Esophagus (tissue), 2 donors: ENCODE measurements around the gene MTHFD1L. TPM values are rescaled to one million over a fixed set of nuclear protein-coding genes. Genes with fewer than 3 reads are reported as not detected.
"Not testable (repeated sequence)": the region's sequence is repeated elsewhere in the genome, so short reads cannot be mapped to it uniquely, and the experiment has no call there.

ENCODE experiments used
- H3K27ac ChIP-seq, 2 donors: one replicate each; pipeline ENCODE4 v1.5.1; 2013; ENCODE audit warnings: low read depth in 2 of 2, mild to moderate bottlenecking in 2 of 2, inconsistent platforms in 1 of 2, low read length in 1 of 2, moderate library complexity in 1 of 2
- H3K27me3 ChIP-seq, 2 donors: one replicate each; pipeline ENCODE4 v1.6.1; 2013; ENCODE audit warnings: low read length in 2 of 2, control low read depth in 1 of 2, mild to moderate bottlenecking in 1 of 2; ENCODE audit not compliant: insufficient read depth in 2 of 2, control insufficient read depth in 1 of 2
- H3K36me3 ChIP-seq, 2 donors: one replicate each; pipeline ENCODE4 v1.6.1; 2013; ENCODE audit warnings: low read length in 1 of 2; ENCODE audit not compliant: control insufficient read depth in 2 of 2, insufficient read depth in 2 of 2
- H3K4me1 ChIP-seq, 2 donors: one replicate each; pipeline ENCODE4 v1.6.1; 2013; ENCODE audit warnings: low read length in 1 of 2; ENCODE audit not compliant: control insufficient read depth in 2 of 2, insufficient read depth in 2 of 2
- H3K4me3 ChIP-seq, 2 donors: one replicate each; pipeline ENCODE4 v1.5.1; 2013; ENCODE audit warnings: low read length in 2 of 2, mild to moderate bottlenecking in 2 of 2, low read depth in 1 of 2, moderate library complexity in 1 of 2
- H3K9me3 ChIP-seq, 2 donors: one replicate each; pipeline ENCODE4 v1.6.1; 2013; ENCODE audit warnings: mild to moderate bottlenecking in 2 of 2, low read depth in 1 of 2, low read length in 1 of 2, moderate library complexity in 1 of 2; ENCODE audit not compliant: control insufficient read depth in 2 of 2, insufficient read depth in 1 of 2
- WGBS, 2 donors: extraction: QIAGEN DNeasy Blood & Tissue Kit; methylation state at CpG; one replicate each; pipeline ENCODE4 v1.1.7; 2013; 5-methylcytosine and 5-hydroxymethylcytosine counted together
- polyA plus RNA-seq, 2 donors: library from polyadenylated mRNA; stranded (reverse); fragments of 200-250 nt; gene quantifications; one replicate each; pipeline ENCODE4 v1.2.3, GENCODE V29; 2013
- donor health status: healthy with polysubstance abuse.
- donor health status: Bipolar disorder and iron deficiency.

MTHFD1L gene
- 1 to 10 TPM; 1.6 to 4.1 TPM for polyA plus RNA-seq

DNA sequence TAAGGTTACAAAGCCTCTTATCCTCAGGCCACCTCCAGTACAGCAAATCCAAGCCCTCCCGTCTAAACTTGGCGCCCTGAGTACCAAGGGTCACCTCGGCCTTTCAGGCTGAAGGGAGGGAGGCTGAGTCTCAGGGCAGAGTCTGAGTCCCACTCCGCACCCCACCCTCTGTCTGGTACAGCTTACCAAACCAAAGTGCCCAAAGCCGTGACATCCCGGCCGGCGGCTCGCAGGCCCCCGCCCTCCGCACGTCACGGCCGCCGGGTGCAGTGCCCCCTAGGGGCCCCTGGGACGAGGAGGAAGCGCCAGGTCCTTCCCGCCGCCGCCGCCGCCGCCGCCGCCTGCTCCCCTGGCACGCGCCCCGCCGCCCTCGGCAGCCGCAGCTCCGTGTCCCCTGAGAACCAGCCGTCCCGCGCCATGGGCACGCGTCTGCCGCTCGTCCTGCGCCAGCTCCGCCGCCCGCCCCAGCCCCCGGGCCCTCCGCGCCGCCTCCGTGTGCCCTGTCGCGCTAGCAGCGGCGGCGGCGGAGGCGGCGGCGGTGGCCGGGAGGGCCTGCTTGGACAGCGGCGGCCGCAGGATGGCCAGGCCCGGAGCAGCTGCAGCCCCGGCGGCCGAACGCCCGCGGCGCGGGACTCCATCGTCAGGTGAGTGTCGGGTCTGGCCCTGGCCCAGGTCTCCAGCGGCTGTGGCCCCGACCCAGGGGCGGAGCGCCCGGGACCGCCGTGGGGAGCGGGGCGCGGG, at the start of gene MTHFD1L:
Gene MTHFD1L, plus strand, starts transcription at position 297 of the 741 bp plus-strand sequence. Its CDS starts 121 bp downstream, at position 418.
- WGBS, 2 donors: 0 to 1% methylated on average over 58 to 82 of the region's 82 CpGs
- H3K9me3 ChIP-seq: no peaks in the 10 kb centered on the region
- H3K27me3 ChIP-seq: no peaks in the 10 kb centered on the region
- H3K36me3 ChIP-seq: no peaks in the 10 kb centered on the region
- H3K4me3 ChIP-seq: peak within 1 kb of the TSS; percentile 61 to 79
- H3K27ac ChIP-seq: peak within 1 kb of the TSS; percentile 66 to 76
- no peaks in the 10 kb centered on the region for H3K4me1 ChIP-seq

DNA sequence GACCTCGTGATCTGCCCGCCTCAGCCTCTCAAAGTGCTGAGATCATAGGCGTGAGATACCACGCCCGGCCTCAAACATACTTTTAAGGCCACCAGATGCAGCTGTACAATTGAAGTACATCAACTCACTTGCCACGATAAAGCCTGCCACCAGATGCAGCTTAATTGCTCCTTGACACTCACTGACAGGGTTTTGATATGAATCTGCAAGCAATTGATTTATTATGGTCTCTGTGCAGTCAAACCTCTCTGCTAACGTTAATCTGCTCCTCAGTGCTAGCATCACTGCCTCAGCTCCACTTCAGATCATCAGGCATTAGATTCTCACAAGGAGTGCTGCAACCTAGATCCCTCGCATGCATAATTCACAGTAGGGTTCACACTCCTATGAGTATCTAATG, 48.9 kb upstream of the MTHFD1L start:
- H3K27ac ChIP-seq, H3K9me3 ChIP-seq, H3K4me3 ChIP-seq, H3K4me1 ChIP-seq, H3K36me3 ChIP-seq, H3K27me3 ChIP-seq: not testable (repeated sequence)
- 85 to 87% methylated on average over 8 of the region's 8 CpGs for WGBS, 2 donors

DNA sequence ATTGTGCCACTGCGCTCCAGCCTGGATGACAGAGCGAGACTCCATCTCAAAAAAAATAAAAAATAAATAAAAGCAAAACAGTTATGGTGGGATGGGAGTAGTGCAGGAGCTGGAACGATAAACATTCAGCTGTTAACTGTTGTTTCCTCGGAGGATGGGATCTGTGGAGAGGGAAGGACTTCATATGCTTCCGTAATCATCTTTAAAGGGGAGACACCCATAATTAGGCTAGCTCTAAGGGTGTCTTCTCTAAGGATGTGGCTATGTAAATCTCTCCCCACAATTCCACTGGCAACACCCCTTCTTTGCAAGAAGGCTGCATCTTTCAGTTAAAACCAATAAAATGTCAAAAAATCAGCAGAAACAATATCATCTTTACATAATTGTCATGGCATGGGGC, 42.6 kb upstream of the MTHFD1L start:
- H3K36me3 ChIP-seq: no peaks in the 10 kb centered on the region
- whole genome bisulfite sequencing, 2 donors: 91 to 92% methylated on average over 5 of the region's 5 CpGs

DNA sequence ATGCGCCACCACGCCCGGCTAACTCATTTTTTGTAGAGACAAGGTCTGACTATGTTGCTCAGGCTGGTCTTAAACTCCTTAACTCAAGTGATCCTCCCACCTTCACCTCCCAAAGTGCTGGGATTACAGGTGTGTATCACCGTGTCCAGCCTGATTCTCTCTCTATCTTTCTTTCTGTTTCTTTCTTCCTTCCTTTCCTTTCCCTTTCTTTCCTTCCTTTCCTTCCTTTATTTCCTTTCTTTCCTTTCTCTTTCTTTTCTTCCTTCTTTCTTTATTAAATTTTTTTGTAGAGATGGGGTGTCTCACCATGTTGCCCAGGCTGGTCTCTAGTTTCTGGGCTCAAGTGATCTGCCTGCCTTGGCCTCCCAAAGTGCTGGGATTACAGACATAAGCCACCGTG, 38.7 kb upstream of the MTHFD1L start:
- Histone ChIP-seq H3K27ac (no peak overlapping the region), H3K9me3 (no peaks in the 10 kb centered on the region), H3K4me1 (no peaks in the 10 kb centered on the region), H3K4me3 (no peak overlapping the region), H3K27me3 (no peaks in the 10 kb centered on the region), H3K36me3 (peaks cover 4 to 8% of the 10 kb centered on the region in 2 donors)
- WGBS, 2 donors: 91 to 92% methylated on average over 5 of the region's 5 CpGs

More for the DNA sequence above, 42.6 kb upstream of the MTHFD1L start:
- Histone ChIP-seq H3K4me3 (no peak overlapping the region), H3K9me3 (no peaks in the 10 kb centered on the region), H3K4me1 (no peaks in the 10 kb centered on the region), H3K27ac (no peak overlapping the region), H3K27me3 (no peaks in the 10 kb centered on the region)

DNA sequence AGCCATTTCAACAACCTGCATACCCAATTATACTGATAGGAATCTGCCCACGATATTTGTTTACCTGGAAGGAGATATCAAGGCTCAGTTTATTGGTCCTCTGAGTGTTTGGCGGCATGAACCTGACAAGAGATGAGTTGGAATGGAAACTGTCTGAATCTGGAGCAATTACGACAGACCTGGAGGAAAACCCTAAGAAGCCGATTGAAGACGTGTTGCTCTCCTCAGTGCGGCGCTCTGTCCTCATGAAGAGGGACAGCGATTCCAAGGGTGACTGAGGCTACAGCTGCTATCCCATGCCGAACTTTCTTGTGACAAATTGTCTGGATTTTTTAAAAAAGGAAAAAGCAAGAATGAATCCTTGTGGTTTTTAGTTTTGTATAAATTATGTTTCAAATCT, 37.4 kb upstream of the MTHFD1L start:
- not testable (repeated sequence) for H3K9me3 ChIP-seq, H3K4me3 ChIP-seq, H3K36me3 ChIP-seq, H3K4me1 ChIP-seq, H3K27me3 ChIP-seq, H3K27ac ChIP-seq
- WGBS, 2 donors: 87 to 90% methylated on average over 9 of the region's 9 CpGs

DNA sequence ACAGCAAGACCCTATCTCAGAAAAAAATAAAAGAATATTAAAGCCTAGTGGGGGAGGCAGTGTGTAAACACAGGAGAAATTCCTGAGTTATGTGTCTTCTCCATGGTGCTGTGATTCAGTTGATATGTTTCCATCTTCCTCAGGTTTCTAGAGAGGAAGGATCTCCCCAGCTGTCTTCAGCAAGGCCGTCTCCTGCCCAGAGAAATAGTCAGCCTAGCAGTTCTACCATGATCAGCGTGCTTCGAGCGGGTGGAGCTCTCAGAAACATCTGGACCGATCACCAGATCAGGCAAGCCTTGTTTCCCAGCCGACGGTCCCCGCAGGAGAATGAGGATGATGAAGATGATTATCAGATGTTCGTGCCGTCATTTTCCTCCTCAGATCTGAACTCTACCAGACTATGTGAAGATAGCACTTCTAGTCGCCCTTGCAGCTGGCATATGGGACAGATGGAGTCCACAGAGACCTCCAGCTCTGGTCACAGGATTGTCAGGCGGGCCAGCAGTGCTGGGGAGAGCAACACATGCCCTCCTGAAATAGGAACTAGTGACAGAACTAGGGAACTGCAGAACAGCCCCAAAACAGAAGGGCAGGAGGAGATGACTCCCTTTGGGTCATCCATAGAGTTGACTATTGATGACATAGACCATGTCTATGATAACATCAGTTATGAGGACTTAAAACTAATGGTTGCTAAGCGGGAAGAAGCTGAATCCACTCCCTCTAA, 34.9 kb upstream of the MTHFD1L start:
- H3K4me1 ChIP-seq: no peaks in the 10 kb centered on the region
- H3K9me3 ChIP-seq: no peaks in the 10 kb centered on the region
- 93 to 94% methylated on average over 13 of the region's 13 CpGs for WGBS, 2 donors
- no peak overlapping the region for H3K4me3 ChIP-seq
- peaks cover 4 to 14% of the 10 kb centered on the region in 2 donors for H3K36me3 ChIP-seq
- no peak overlapping the region for H3K27ac ChIP-seq
- no peaks in the 10 kb centered on the region for H3K27me3 ChIP-seq

DNA sequence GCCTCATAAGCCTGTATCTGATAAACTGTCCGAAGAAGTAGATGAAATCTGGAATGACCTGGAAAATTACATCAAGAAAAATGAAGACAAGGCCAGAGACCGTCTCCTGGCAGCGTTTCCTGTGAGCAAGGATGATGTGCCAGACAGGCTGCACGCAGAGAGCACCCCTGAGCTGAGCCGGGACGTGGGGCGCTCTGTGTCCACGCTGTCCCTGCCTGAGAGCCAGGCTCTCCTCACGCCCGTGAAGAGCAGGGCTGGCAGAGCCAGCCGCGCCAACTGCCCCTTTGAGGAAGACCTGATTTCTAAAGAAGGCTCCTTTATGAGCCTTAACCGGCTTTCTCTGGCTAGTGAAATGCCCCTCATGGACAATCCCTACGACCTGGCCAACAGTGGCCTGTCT, 33.9 kb upstream of the MTHFD1L start:
- H3K4me1 ChIP-seq: no peaks in the 10 kb centered on the region
- H3K9me3 ChIP-seq: no peaks in the 10 kb centered on the region
- WGBS, 2 donors: 93 to 96% methylated on average over 14 of the region's 14 CpGs
- no peak overlapping the region for H3K27ac ChIP-seq
- no peaks in the 10 kb centered on the region for H3K27me3 ChIP-seq
- peaks cover 4 to 14% of the 10 kb centered on the region in 2 donors for H3K36me3 ChIP-seq
- H3K4me3 ChIP-seq: no peak overlapping the region

DNA sequence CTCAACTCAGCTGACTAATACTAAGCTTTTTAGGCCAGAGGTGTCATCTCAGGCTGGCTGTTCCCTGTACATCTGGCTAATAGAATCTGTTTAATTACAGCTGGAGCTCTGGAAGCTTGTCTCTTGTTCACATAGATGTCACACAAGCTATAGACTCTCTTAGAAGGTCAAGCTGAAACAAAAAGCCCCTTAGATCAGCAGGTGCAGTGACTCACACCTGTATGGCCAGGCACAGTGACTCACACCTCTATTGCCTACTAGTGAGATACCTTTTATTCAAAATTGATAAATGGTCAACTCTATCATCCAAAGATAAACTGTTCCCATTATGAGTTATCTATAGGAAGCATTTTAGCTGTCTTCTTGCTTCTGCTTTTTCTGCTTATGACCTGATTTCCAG, 29.9 kb upstream of the MTHFD1L start:
- Histone ChIP-seq H3K4me1 (no peaks in the 10 kb centered on the region), H3K4me3 (no peak overlapping the region), H3K36me3 (peaks cover 3 to 14% of the 10 kb centered on the region in 2 donors), H3K27ac (no peak overlapping the region), H3K27me3 (no peaks in the 10 kb centered on the region), H3K9me3 (no peaks in the 10 kb centered on the region)

DNA sequence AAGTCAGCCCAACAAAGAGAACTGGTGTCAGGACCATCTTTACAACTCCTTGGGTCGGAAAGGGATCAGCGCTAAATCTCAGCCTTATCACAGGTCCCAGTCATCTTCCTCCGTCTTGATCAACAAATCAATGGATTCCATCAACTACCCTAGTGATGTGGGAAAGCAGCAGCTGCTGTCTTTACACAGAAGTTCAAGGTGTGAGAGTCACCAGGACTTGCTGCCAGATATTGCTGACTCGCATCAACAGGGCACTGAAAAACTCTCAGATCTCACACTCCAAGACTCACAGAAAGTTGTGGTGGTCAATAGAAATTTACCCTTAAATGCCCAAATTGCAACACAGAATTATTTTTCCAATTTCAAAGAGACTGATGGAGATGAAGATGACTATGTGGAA, 25.3 kb upstream of the MTHFD1L start:
- whole genome bisulfite sequencing, 2 donors: 80 to 94% methylated on average over 4 of the region's 4 CpGs
- no peak overlapping the region for H3K4me3 ChIP-seq

DNA sequence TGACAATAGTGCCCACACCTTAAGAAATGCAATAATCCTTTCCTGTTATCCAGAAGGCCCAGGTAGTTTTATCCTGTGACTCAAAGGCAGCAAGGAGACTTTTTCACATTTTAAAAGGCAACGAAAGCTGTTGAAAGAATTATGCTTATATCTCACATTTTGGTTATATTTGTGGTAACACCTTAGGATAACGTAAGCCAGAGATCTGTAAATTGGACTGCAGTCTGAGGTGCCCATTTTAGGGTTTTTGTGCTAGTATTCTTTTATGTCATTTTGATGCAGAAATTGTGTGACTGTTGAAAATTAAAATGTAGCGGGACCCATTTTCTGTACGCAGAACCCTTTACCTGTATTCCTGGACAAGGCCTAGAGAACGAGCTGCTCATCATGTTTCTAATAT, 24.3 kb upstream of the MTHFD1L start:
- 95% methylated on average over 5 of the region's 5 CpGs for WGBS, 2 donors
- Histone ChIP-seq H3K4me1 (no peaks in the 10 kb centered on the region), H3K27me3 (no peaks in the 10 kb centered on the region), H3K4me3 (no peak overlapping the region), H3K9me3 (no peaks in the 10 kb centered on the region), H3K27ac (no peak overlapping the region), H3K36me3 (peaks cover 0 to 3% of the 10 kb centered on the region in 2 donors)

More for the DNA sequence above, 25.3 kb upstream of the MTHFD1L start:
- Histone ChIP-seq H3K9me3 (no peaks in the 10 kb centered on the region), H3K36me3 (peaks cover 0 to 3% of the 10 kb centered on the region in 2 donors), H3K27ac (no peak overlapping the region), H3K27me3 (no peaks in the 10 kb centered on the region), H3K4me1 (no peaks in the 10 kb centered on the region)
